WTC11 (cell line): ENCODE measurements around the gene HMGXB3. TPM values are rescaled to one million over a fixed set of nuclear protein-coding genes. Genes with fewer than 3 reads are reported as not detected.

Source experiments
- ATAC-seq: fragments of 200-7000 bp; cut with Tn5 transposase; 2 replicates; pipeline ENCODE4 v1.10.0; 2021; ENCODE audit warnings: mild to moderate bottlenecking, moderate library complexity
- CTCF ChIA-PET: fragments of 300-600 bp; sonication (Branson Sonifier 250); formaldehyde crosslinking; loops from one replicate; lab custom pipeline; 2021; ENCODE audit warnings: antibody characterized with exemption; lab: Charles Lee
- POLR2A ChIA-PET: fragments of 350-600 bp; sonication (Branson Sonifier 250); formaldehyde crosslinking; loops from one replicate; lab custom pipeline; 2021; ENCODE audit warnings: antibody characterized with exemption; lab: Charles Lee
- DNase-seq: peaks from one replicate; pipeline ENCODE4 v3.0.0; 2021; ENCODE audit warnings: low spot score
- H3K27ac Mint-ChIP-seq: 2 replicates; pipeline ENCODE4 v1.8.0; 2021; ENCODE audit warnings: mixed read lengths
- H3K27me3 Mint-ChIP-seq: 2 replicates; pipeline ENCODE4 v1.8.0; 2021; ENCODE audit warnings: low read depth, mild to moderate bottlenecking, moderate library complexity, mixed read lengths
- H3K36me3 Mint-ChIP-seq: 2 replicates; pipeline ENCODE4 v1.8.0; 2021; ENCODE audit warnings: mixed read lengths
- H3K4me1 Mint-ChIP-seq: 2 replicates; pipeline ENCODE4 v1.8.0; 2022; ENCODE audit warnings: mixed read lengths
- H3K4me3 Mint-ChIP-seq: 2 replicates; pipeline ENCODE4 v1.8.0; 2021; ENCODE audit warnings: mild to moderate bottlenecking, moderate library complexity, mixed read lengths
- H3K9me3 Mint-ChIP-seq: 2 replicates; pipeline ENCODE4 v1.8.0; 2021; ENCODE audit warnings: mixed read lengths
- ATF2 ChIP-seq: sonication (generic); formaldehyde crosslinking; IDR thresholded peaks from 2 replicates; pipeline ENCODE4 v1.8.1; 2022; ENCODE audit warnings: low read depth, missing genetic modification reagents, borderline replicate concordance
- CBFB ChIP-seq: sonication (generic); formaldehyde crosslinking; IDR thresholded peaks from 2 replicates; pipeline ENCODE4 v1.8.1; 2022; ENCODE audit warnings: mild to moderate bottlenecking, low read depth, missing genetic modification reagents
- ELF4 ChIP-seq: sonication (generic); formaldehyde crosslinking; IDR thresholded peaks from 2 replicates; pipeline ENCODE4 v1.8.1; 2022; ENCODE audit warnings: low read depth, mild to moderate bottlenecking, moderate library complexity, missing genetic modification reagents
- ESRRA ChIP-seq: sonication (generic); formaldehyde crosslinking; IDR thresholded peaks from 2 replicates; pipeline ENCODE4 v1.8.1; 2022; ENCODE audit warnings: mild to moderate bottlenecking, missing genetic modification reagents, borderline replicate concordance
- HMGA2 ChIP-seq: fragments of 250-450 bp; sonication (Bioruptor Pico); IDR thresholded peaks from 2 replicates; pipeline ENCODE4 v1.4.0; 2021; ENCODE audit warnings: mild to moderate bottlenecking, moderate library complexity
- MXD4 ChIP-seq: fragments of 250-450 bp; sonication (Bioruptor Pico); IDR thresholded peaks from 2 replicates; pipeline ENCODE4 v1.8.0; 2021; ENCODE audit warnings: mild to moderate bottlenecking, moderate library complexity, borderline replicate concordance
- NFATC4 ChIP-seq: fragments of 250-450 bp; sonication (Bioruptor Pico); IDR thresholded peaks from 2 replicates; pipeline ENCODE4 v1.9.0; 2021; ENCODE audit warnings: mild to moderate bottlenecking
- SMAD3 ChIP-seq: sonication (generic); formaldehyde crosslinking; IDR thresholded peaks from 2 replicates; pipeline ENCODE4 v1.8.0; 2022; ENCODE audit warnings: missing genetic modification reagents, mild to moderate bottlenecking, borderline replicate concordance
- USF1 ChIP-seq: sonication (generic); formaldehyde crosslinking; IDR thresholded peaks from 2 replicates; pipeline ENCODE4 v1.8.0; 2022; ENCODE audit warnings: mild to moderate bottlenecking, missing genetic modification reagents
- ZNF232 ChIP-seq: sonication (generic); formaldehyde crosslinking; IDR thresholded peaks from 2 replicates; pipeline ENCODE4 v1.8.0; 2022; ENCODE audit warnings: mild to moderate bottlenecking, missing genetic modification reagents
- ZNF423 ChIP-seq: fragments of 250-450 bp; sonication (Bioruptor Pico); IDR thresholded peaks from 2 replicates; pipeline ENCODE4 v2.1.2; 2022; ENCODE audit warnings: mild to moderate bottlenecking, moderate library complexity
- total RNA-seq: library from RNA; stranded (reverse); gene quantifications from 3 replicates; pipeline ENCODE4 v1.2.3, GENCODE V29; 2021
- TF ChIP-seq, protein P1 (sequence below): fragments of 250-450 bp; sonication (Bioruptor Pico); conservative IDR thresholded peaks from 2 replicates; pipeline ENCODE4 v1.9.0; 2021; ENCODE audit warnings: mild to moderate bottlenecking
- TF ChIP-seq, protein P2 (sequence below): sonication (generic); formaldehyde crosslinking; IDR thresholded peaks from 2 replicates; pipeline ENCODE4 v1.8.1; 2023; ENCODE audit warnings: mild to moderate bottlenecking, missing genetic modification reagents, moderate library complexity
- TF ChIP-seq, protein P3 (sequence below): sonication (generic); formaldehyde crosslinking; IDR thresholded peaks from 2 replicates; pipeline ENCODE4 v1.8.0; 2022; ENCODE audit warnings: mild to moderate bottlenecking, missing genetic modification reagents
- TF ChIP-seq, protein P4 (sequence below): sonication (generic); formaldehyde crosslinking; IDR thresholded peaks from 2 replicates; pipeline ENCODE4 v1.8.1; 2022; ENCODE audit warnings: missing genetic modification reagents, borderline replicate concordance
- TF ChIP-seq, protein P5 (sequence below): sonication (generic); formaldehyde crosslinking; IDR thresholded peaks from 2 replicates; pipeline ENCODE4 v1.8.0; 2022; ENCODE audit warnings: mild to moderate bottlenecking, missing genetic modification reagents
- TF ChIP-seq, protein P6 (sequence below): fragments of 250-450 bp; sonication (Bioruptor Pico); IDR thresholded peaks from 2 replicates; pipeline ENCODE4 v1.9.0; 2021; ENCODE audit warnings: moderate library complexity, mild to moderate bottlenecking, inconsistent platforms, borderline replicate concordance
- TF ChIP-seq, protein P7 (sequence below): sonication (generic); formaldehyde crosslinking; IDR thresholded peaks from 2 replicates; pipeline ENCODE4 v1.8.1; 2022; ENCODE audit warnings: mild to moderate bottlenecking, missing genetic modification reagents, moderate library complexity, borderline replicate concordance

HMGXB3 gene
- total RNA-seq, 1 experiment from 2014 or later, result 31.6 TPM

GRCh38 chr5:150017226-150018005 lies 16.9 kb downstream of the HMGXB3 start:
- DNase-seq (no peak), ATAC-seq (no peak)
- Mint-ChIP-seq H3K36me3 (peaks cover 88% of the 10 kb centered on the region), H3K4me3 (no peak overlapping the region), H3K9me3 (peaks cover 16% of the 10 kb centered on the region), H3K4me1 (peaks cover 22% of the 10 kb centered on the region), H3K27ac (no peak overlapping the region), H3K27me3 (no peaks in the 10 kb centered on the region)
- POLR2A ChIA-PET, result no interaction called here
- TF ChIP-seq, protein P1, sequence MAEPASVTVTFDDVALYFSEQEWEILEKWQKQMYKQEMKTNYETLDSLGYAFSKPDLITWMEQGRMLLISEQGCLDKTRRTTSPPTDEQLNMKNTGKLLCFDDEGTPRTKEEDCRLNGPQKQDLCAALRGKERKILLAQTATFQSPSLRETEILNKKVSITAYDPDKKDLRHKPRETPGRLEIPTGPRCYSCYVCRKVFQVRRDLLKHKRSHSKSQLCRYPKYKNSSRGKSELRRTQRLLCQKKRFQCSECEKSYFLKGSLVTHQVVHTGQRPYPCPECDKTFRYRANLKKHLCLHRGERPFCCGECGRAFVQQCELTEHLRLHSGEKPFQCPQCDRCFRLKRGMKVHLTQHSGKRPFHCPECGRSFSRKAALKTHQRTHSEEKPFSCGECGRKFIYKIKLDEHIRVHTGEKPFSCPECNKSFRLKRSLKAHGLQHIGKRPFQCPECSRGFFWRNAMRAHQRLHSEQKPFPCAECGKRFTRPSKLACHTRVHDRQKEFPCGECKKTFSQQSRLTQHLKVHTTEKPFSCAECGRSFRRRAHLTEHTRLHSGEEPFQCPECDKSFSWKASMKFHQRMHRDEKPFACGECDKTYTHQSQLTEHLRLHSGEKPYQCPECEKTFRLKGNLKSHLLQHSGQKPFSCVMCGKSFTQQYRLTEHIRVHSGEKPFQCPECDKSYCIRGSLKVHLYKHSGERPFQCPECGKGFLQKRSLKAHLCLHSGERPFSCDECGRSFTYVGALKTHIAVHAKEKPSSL (CRISPR knock-in tag), result no peak
- TF ChIP-seq, protein P2, sequence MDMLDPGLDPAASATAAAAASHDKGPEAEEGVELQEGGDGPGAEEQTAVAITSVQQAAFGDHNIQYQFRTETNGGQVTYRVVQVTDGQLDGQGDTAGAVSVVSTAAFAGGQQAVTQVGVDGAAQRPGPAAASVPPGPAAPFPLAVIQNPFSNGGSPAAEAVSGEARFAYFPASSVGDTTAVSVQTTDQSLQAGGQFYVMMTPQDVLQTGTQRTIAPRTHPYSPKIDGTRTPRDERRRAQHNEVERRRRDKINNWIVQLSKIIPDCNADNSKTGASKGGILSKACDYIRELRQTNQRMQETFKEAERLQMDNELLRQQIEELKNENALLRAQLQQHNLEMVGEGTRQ (CRISPR knock-in tag), result no peak
- TF ChIP-seq ZNF232 (CRISPR knock-in tag), result no peak
- TF ChIP-seq, protein P3, sequence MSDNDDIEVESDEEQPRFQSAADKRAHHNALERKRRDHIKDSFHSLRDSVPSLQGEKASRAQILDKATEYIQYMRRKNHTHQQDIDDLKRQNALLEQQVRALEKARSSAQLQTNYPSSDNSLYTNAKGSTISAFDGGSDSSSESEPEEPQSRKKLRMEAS, result no peak
- no peak for TF ChIP-seq ELF4 (CRISPR knock-in tag)
- TF ChIP-seq MXD4 (CRISPR knock-in tag), result no peak
- TF ChIP-seq NFATC4, result no peak
- TF ChIP-seq, protein P4, sequence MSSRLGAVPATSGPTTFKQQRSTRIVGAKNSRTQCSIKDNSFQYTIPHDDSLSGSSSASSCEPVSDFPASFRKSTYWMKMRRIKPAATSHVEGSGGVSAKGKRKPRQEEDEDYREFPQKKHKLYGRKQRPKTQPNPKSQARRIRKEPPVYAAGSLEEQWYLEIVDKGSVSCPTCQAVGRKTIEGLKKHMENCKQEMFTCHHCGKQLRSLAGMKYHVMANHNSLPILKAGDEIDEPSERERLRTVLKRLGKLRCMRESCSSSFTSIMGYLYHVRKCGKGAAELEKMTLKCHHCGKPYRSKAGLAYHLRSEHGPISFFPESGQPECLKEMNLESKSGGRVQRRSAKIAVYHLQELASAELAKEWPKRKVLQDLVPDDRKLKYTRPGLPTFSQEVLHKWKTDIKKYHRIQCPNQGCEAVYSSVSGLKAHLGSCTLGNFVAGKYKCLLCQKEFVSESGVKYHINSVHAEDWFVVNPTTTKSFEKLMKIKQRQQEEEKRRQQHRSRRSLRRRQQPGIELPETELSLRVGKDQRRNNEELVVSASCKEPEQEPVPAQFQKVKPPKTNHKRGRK (CRISPR knock-in tag), result no peak
- TF ChIP-seq, protein P5, sequence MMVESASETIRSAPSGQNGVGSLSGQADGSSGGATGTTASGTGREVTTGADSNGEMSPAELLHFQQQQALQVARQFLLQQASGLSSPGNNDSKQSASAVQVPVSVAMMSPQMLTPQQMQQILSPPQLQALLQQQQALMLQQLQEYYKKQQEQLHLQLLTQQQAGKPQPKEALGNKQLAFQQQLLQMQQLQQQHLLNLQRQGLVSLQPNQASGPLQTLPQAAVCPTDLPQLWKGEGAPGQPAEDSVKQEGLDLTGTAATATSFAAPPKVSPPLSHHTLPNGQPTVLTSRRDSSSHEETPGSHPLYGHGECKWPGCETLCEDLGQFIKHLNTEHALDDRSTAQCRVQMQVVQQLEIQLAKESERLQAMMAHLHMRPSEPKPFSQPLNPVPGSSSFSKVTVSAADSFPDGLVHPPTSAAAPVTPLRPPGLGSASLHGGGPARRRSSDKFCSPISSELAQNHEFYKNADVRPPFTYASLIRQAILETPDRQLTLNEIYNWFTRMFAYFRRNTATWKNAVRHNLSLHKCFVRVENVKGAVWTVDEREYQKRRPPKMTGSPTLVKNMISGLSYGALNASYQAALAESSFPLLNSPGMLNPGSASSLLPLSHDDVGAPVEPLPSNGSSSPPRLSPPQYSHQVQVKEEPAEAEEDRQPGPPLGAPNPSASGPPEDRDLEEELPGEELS (CRISPR knock-in tag), result no peak
- TF ChIP-seq USF1 (CRISPR knock-in tag), result no peak
- no peak for TF ChIP-seq CBFB (CRISPR knock-in tag)
- no peak for TF ChIP-seq ESRRA (CRISPR knock-in tag)
- CTCF ChIA-PET, result interaction anchor here (0.6 kb wide), 1 partner anchor 58 kb away, joined by 3 read pairs; no protein-coding TSS in a partner anchor

DNA sequence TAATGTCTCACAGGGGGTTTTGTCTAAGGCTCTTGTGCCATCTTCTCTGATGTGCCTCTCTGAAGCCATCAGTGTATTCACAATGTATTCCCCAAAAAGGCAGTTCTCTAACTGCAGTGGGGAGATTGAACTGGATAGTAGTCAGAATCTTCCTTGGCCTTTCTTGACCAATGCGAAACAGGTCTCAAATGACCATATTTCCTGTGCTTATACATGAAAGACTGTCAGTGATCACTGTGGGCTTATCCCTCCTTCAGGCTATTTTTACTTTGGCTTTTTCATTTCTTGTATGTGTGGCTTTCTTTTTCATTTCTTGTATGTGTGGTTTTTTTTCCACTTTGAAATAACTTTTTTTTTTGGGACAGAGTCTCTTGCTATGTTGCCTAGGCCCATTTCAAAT lies 19.7 kb downstream of the HMGXB3 start:
- Mint-ChIP-seq H3K4me3 (no peak overlapping the region), H3K27ac (peak overlapping the region; percentile 92), H3K27me3 (no peaks in the 10 kb centered on the region), H3K36me3 (peaks cover 78% of the 10 kb centered on the region), H3K9me3 (peaks cover 14% of the 10 kb centered on the region), H3K4me1 (peaks cover 27% of the 10 kb centered on the region)
- DNase-seq, result no peak
- POLR2A ChIA-PET, result no interaction called here
- CTCF ChIA-PET, result interaction anchor here (1.1 kb wide), 1 partner anchor 14 kb away, joined by 6 read pairs; no protein-coding TSS in a partner anchor
- ATAC-seq, result no peak
- TF ChIP-seq HMGA2 (CRISPR knock-in tag) (no peak), ELF4 (CRISPR knock-in tag) (no peak), ZNF423 (CRISPR knock-in tag) (no peak), SMAD3 (CRISPR knock-in tag) (no peak), ATF2 (CRISPR knock-in tag) (no peak)
- TF ChIP-seq, protein P5 (CRISPR knock-in tag), result no peak
- TF ChIP-seq, protein P6, sequence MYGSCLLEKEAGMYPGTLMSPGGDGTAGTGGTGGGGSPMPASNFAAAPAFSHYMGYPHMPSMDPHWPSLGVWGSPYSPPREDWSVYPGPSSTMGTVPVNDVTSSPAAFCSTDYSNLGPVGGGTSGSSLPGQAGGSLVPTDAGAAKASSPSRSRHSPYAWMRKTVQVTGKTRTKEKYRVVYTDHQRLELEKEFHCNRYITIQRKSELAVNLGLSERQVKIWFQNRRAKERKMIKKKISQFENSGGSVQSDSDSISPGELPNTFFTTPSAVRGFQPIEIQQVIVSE (CRISPR knock-in tag), result no peak
- TF ChIP-seq, protein P7, sequence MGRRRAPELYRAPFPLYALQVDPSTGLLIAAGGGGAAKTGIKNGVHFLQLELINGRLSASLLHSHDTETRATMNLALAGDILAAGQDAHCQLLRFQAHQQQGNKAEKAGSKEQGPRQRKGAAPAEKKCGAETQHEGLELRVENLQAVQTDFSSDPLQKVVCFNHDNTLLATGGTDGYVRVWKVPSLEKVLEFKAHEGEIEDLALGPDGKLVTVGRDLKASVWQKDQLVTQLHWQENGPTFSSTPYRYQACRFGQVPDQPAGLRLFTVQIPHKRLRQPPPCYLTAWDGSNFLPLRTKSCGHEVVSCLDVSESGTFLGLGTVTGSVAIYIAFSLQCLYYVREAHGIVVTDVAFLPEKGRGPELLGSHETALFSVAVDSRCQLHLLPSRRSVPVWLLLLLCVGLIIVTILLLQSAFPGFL (CRISPR knock-in tag), result no peak
